Mesenchymal stem cell (in vitro differentiated cells and primary cell): ENCODE measurements around the gene TNKS1BP1.

ENCODE experiments used
- DNase-seq: peaks from one replicate; pipeline ENCODE4 v3.0.0-alpha.2; 2013
- H2AFZ ChIP-seq: one replicate; pipeline ENCODE4 v1.6.1; 2013; ENCODE audit warnings: low read depth, mild to moderate bottlenecking, control low read depth, inconsistent platforms, low read length, moderate library complexity
- H2AK5ac ChIP-seq: 2 replicates; pipeline ENCODE4 v1.6.1; 2013; ENCODE audit warnings: low read length, moderate library complexity, mild to moderate bottlenecking, inconsistent platforms; ENCODE audit not compliant: severe bottlenecking
- H2BK120ac ChIP-seq: one replicate; pipeline ENCODE4 v1.6.1; 2013; ENCODE audit warnings: low read depth, mild to moderate bottlenecking, inconsistent platforms, low read length, moderate library complexity
- H2BK12ac ChIP-seq, 2 experiments: one replicate each; pipeline ENCODE4 v1.6.1; 2013; ENCODE audit warnings: inconsistent platforms in 2 of 2, low read length in 2 of 2, mild to moderate bottlenecking in 2 of 2, moderate library complexity in 2 of 2, control low read depth in 1 of 2
- H2BK15ac ChIP-seq: one replicate; pipeline ENCODE4 v1.6.1; 2013; ENCODE audit warnings: mild to moderate bottlenecking, low read depth, inconsistent platforms; ENCODE audit not compliant: poor library complexity, severe bottlenecking
- H2BK5ac ChIP-seq: 2 replicates; pipeline ENCODE4 v1.6.1; 2013; ENCODE audit warnings: low read depth, mild to moderate bottlenecking, low read length, control low read depth, inconsistent platforms; ENCODE audit not compliant: poor library complexity, severe bottlenecking
- H3K14ac ChIP-seq, 2 experiments: one replicate each; pipeline ENCODE4 v1.6.1; 2013; ENCODE audit warnings: inconsistent platforms in 2 of 2, low read length in 2 of 2, control low read depth in 1 of 2, mild to moderate bottlenecking in 1 of 2, moderate library complexity in 1 of 2
- H3K18ac ChIP-seq, 2 experiments: one replicate each; pipeline ENCODE4 v1.6.1; 2013; ENCODE audit warnings: inconsistent platforms in 2 of 2, low read length in 2 of 2, control low read depth in 1 of 2, low read depth in 1 of 2, mild to moderate bottlenecking in 1 of 2
- H3K23ac ChIP-seq, 2 experiments: one replicate each; pipeline ENCODE4 v1.6.1; 2013; ENCODE audit warnings: inconsistent platforms in 2 of 2, low read length in 2 of 2, mild to moderate bottlenecking in 2 of 2, moderate library complexity in 2 of 2, control low read depth in 1 of 2
- H3K27ac ChIP-seq: 2 replicates; pipeline ENCODE4 v1.5.1; 2013; ENCODE audit warnings: mild to moderate bottlenecking, moderate library complexity, low read length, control low read depth, inconsistent platforms; ENCODE audit not compliant: poor library complexity, severe bottlenecking
- H3K27me3 ChIP-seq, 2 experiments: 2 replicates each; pipeline versions ENCODE4 v1.6.1 to v1.7.0; 2013; ENCODE audit warnings: low read length in 2 of 2, mild to moderate bottlenecking in 2 of 2, moderate library complexity in 2 of 2, control low read depth in 1 of 2, inconsistent platforms in 1 of 2; ENCODE audit not compliant: control insufficient read depth in 1 of 2, insufficient read depth in 1 of 2
- H3K36me3 ChIP-seq, 2 experiments: 2 replicates each; pipeline versions ENCODE4 v1.6.1 to v1.7.0; 2013; ENCODE audit warnings: low read length in 2 of 2, control low read depth in 1 of 2, inconsistent platforms in 1 of 2, low read depth in 1 of 2, mild to moderate bottlenecking in 1 of 2; ENCODE audit not compliant: insufficient read depth in 2 of 2, control insufficient read depth in 1 of 2
- H3K4ac ChIP-seq, 2 experiments: one replicate each; pipeline ENCODE4 v1.6.1; 2013; ENCODE audit warnings: inconsistent platforms in 2 of 2, low read length in 2 of 2, mild to moderate bottlenecking in 2 of 2, moderate library complexity in 2 of 2, control low read depth in 1 of 2, low read depth in 1 of 2
- H3K4me1 ChIP-seq: 2 replicates; pipeline ENCODE4 v1.6.1; 2013; ENCODE audit warnings: low read depth, low read length, control low read depth; ENCODE audit not compliant: control insufficient read depth, insufficient read depth
- H3K4me2 ChIP-seq: 2 replicates; pipeline ENCODE4 v1.6.1; 2013; ENCODE audit warnings: low read length, mild to moderate bottlenecking, inconsistent platforms; ENCODE audit not compliant: poor library complexity, severe bottlenecking
- H3K4me3 ChIP-seq, 2 experiments: 2 replicates each; pipeline versions ENCODE4 v1.5.1 to v1.7.0; 2013; ENCODE audit warnings: low read length in 2 of 2, mild to moderate bottlenecking in 2 of 2, control low read depth in 1 of 2, low read depth in 1 of 2; ENCODE audit not compliant: insufficient read depth in 1 of 2
- H3K79me1 ChIP-seq: replicated peaks from 2 replicates; pipeline ENCODE4 v1.6.1; 2013; ENCODE audit warnings: mild to moderate bottlenecking, control low read depth, low read length, inconsistent platforms; ENCODE audit not compliant: poor library complexity, severe bottlenecking
- H3K9ac ChIP-seq: 2 replicates; pipeline ENCODE4 v1.7.0; 2013; ENCODE audit warnings: mild to moderate bottlenecking, low read length, moderate library complexity
- H3K9me3 ChIP-seq: 2 replicates; pipeline ENCODE4 v1.7.0; 2013; ENCODE audit warnings: mild to moderate bottlenecking, low read length; ENCODE audit not compliant: control insufficient read depth
- H4K8ac ChIP-seq: one replicate; pipeline ENCODE4 v1.6.1; 2013; ENCODE audit warnings: inconsistent platforms, mild to moderate bottlenecking, low read length, moderate library complexity
- H4K91ac ChIP-seq: one replicate; pipeline ENCODE4 v1.6.1; 2013; ENCODE audit warnings: mild to moderate bottlenecking, low read length, inconsistent platforms
- WGBS: methylation state at CpG from one replicate; pipeline ENCODE4 v1.1.7; 2013; ENCODE audit warnings: mixed read lengths; 5-methylcytosine and 5-hydroxymethylcytosine counted together

The TNKS1BP1 gene

DNA sequence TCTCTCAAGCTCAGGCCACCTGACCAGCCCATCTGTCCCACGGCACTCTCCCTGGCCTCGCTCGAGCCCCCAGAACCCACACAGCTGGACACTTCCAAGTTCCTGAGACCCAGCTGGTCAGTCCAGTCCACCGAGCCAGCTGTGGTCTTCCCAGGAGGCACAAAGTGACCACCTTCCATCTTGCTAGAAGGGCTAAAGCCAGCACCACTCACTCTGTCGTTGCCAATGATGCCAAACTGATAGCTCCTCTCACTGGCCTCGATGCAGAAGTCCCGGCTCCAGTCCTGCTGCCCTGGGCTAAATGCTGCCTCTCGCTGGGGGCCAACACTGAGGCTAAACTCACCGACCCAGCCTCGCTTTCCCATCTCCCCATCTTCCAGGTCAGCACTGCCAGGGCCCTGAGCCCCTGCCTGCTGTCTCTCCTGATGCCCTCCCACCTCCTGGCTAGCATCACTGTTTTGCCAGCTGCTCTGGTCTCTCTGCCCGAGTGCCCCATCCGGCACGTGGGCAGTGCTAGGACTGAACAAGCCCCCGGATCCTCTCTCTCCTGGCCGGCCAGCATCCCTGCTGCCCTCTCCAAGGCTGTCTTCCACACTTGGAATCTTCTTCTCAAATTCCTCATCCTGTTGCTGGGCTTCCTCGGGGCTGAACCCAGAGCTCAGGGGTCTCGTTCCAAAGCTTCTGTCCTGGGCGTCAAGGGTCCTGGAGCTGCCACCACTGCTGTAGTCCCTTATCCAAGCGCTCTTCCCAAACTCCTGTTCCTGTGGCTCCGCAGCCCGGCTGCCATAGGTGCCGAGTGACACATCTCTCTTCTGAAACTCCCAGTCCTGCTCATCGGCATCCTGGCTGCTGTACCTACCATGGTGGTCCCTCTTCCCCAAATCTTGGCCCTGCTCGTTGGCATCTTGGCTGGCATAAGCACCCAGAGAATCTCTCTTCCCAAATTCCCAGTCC lies 15.4 kb downstream of the TNKS1BP1 start:
- no peak for DNase-seq
- H3K9me3 ChIP-seq = no peaks in the 10 kb centered on the region
- no peak overlapping the region for H3K14ac ChIP-seq
- no peak overlapping the region for H2AFZ ChIP-seq
- no peak overlapping the region for H3K23ac ChIP-seq
- peak overlapping the region; percentile 57 for H4K8ac ChIP-seq
- H3K79me1 ChIP-seq = peaks cover 54% of the 10 kb centered on the region
- H2BK5ac ChIP-seq = no peak overlapping the region
- no peak overlapping the region for H2BK15ac ChIP-seq
- H3K27me3 ChIP-seq = no peaks in the 10 kb centered on the region
- H3K4ac ChIP-seq = peak overlapping the region in 1 of 2 experiments; percentile 52
- H2BK12ac ChIP-seq = peak overlapping the region in 1 of 2 experiments; percentile 34
- H3K18ac ChIP-seq = no peak overlapping the region
- no peak overlapping the region for H4K91ac ChIP-seq
- H3K36me3 ChIP-seq = peaks cover 60 to 79% of the 10 kb centered on the region in 2 experiments
- no peak overlapping the region for H3K4me2 ChIP-seq
- no peak overlapping the region for H2BK120ac ChIP-seq
- peak overlapping the region; percentile 85 for H3K9ac ChIP-seq
- no peak overlapping the region for H3K27ac ChIP-seq
- peaks cover 61% of the 10 kb centered on the region for H3K4me1 ChIP-seq
- peak overlapping the region in 1 of 2 experiments; percentile 67 for H3K4me3 ChIP-seq
- 98% methylated on average over 24 of the region's 24 CpGs for WGBS
- peak overlapping the region; percentile 17 for H2AK5ac ChIP-seq

DNA sequence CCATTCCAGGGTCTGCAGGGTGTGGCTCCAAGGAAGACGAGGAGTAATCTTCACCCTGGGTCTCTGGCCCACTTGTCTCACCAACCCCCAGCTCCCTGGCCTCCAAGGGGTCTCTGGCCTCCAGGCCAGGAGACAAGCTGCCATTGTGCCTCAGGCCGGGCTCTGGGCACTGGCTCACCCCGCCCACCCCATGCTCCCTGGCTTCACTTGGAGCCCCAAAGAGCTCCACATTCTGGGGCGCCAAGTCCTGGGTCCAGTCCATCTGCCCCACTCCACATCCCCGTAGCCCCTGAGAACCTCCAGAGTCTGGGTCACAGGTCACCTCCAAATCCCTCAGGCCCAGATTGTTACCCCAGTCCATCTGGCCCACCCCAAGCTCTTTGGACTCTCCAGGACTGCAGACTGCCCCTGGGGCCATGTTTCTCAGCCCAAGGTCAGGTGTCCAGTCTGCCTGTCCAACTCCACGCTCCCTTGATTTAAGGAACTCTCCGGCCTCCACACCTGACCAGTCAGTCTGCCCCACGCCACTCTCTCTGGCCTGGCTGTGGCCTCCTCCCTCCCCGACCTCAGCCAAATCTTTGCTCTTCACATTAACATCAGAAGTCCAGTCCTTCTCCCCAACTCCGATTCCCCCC lies 16.2 kb downstream of the TNKS1BP1 start:
- Histone ChIP-seq H2AFZ (no peak overlapping the region), H3K9me3 (no peaks in the 10 kb centered on the region), H3K4me3 (peak overlapping the region in 1 of 2 experiments; percentile 36), H3K9ac (peak overlapping the region; percentile 19), H3K14ac (no peak overlapping the region), H3K27ac (no peak overlapping the region), H3K4ac (no peak overlapping the region), H4K8ac (no peak overlapping the region), H2BK15ac (no peak overlapping the region), H2AK5ac (no peak overlapping the region), H3K4me2 (no peak overlapping the region), H3K23ac (no peak overlapping the region), H3K4me1 (peaks cover 66% of the 10 kb centered on the region), H4K91ac (peak overlapping the region; percentile 23), H3K18ac (no peak overlapping the region), H3K79me1 (peaks cover 49% of the 10 kb centered on the region), H2BK5ac (no peak overlapping the region), H3K27me3 (no peaks in the 10 kb centered on the region), H2BK12ac (no peak overlapping the region), H3K36me3 (peaks cover 60 to 73% of the 10 kb centered on the region in 2 experiments), H2BK120ac (no peak overlapping the region)
- WGBS = 97% methylated on average over 10 of the region's 10 CpGs
- DNase-seq = no peak

DNA sequence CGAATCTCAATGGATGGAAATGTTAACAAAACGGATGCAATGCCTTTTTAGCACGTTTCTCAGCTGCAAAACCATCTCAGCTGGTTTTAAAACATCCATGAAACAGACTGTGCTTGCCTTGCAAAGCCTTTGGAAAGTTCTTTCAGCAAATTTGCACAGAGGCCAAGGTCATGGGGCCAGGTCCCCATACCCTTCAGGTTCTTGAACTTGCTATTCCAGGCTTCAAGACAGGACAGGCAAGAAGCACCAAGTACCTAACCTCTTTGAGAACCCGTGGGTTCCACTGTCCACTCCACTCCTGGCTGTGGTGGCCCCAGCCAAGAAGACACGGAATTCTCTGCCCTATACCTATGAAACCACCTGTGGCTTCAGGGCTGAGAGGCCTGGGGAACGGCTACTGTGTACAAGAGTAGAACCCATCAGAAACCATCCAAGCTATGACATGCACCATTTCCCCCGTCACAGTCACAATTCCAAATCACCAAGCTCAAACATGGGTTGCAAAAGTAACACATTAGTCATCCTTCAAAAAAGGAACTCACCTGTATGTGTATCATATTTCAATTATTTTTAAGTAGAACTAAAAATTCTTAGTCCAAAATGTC lies 17.0 kb downstream of the TNKS1BP1 start:
- Histone ChIP-seq H3K4me3 (peak overlapping the region in 1 of 2 experiments; percentile 29), H2AFZ (no peak overlapping the region), H3K79me1 (peaks cover 49% of the 10 kb centered on the region), H3K4ac (no peak overlapping the region), H2AK5ac (no peak overlapping the region), H3K23ac (peak overlapping the region in 1 of 2 experiments; percentile 14), H3K4me1 (peaks cover 65% of the 10 kb centered on the region), H2BK5ac (no peak overlapping the region), H2BK15ac (no peak overlapping the region), H4K91ac (no peak overlapping the region), H4K8ac (no peak overlapping the region), H3K4me2 (no peak overlapping the region), H3K27ac (no peak overlapping the region), H2BK12ac (no peak overlapping the region), H3K9me3 (no peaks in the 10 kb centered on the region), H2BK120ac (no peak overlapping the region), H3K27me3 (no peaks in the 10 kb centered on the region), H3K14ac (no peak overlapping the region), H3K36me3 (peaks cover 60 to 73% of the 10 kb centered on the region in 2 experiments), H3K9ac (peak overlapping the region; percentile 20), H3K18ac (no peak overlapping the region)
- DNase-seq = no peak
- WGBS = 96% methylated on average over 7 of the region's 7 CpGs
